Keratinocyte (primary cell): Measurements from ENCODE around the gene BBS1. TPM values are rescaled to one million over a fixed set of nuclear protein-coding genes. Genes with fewer than 3 reads are reported as not detected.

Experiments
- DNase-seq: peaks from one replicate; pipeline ENCODE4 v3.0.0-alpha.2; 2011; ENCODE audit warnings: low read depth, missing footprints, low spot score
- FAIRE-seq: peaks from 2 replicates; lab custom pipeline; 2011; peaks lifted over from hg19 to GRCh38; lab: Jason Lieb, UNC
- H2AFZ ChIP-seq: 2 replicates; pipeline ENCODE4 v1.6.0; 2012; ENCODE audit warnings: low read length, control low read depth, inconsistent platforms; ENCODE audit not compliant: control insufficient read depth
- H3K27ac ChIP-seq: 2 replicates; pipeline ENCODE4 v1.5.1; 2011; ENCODE audit warnings: low read length; ENCODE audit not compliant: control insufficient read depth, insufficient read depth
- H3K27me3 ChIP-seq: 3 replicates; pipeline ENCODE4 v1.6.0; 2011; ENCODE audit warnings: low read length; ENCODE audit not compliant: control insufficient read depth, insufficient read depth; ENCODE audit errors: extremely low read depth
- H3K36me3 ChIP-seq, 2 experiments: 2 replicates in 1 of 2; 3 replicates in 1 of 2; pipeline ENCODE4 v1.5.1; 2011; ENCODE audit warnings: low read length in 2 of 2, mild to moderate bottlenecking in 1 of 2; ENCODE audit not compliant: control insufficient read depth in 2 of 2, insufficient read depth in 2 of 2; ENCODE audit errors: extremely low read depth in 1 of 2
- H3K4me1 ChIP-seq: 3 replicates; pipeline ENCODE4 v1.5.1; 2011; ENCODE audit warnings: low read length; ENCODE audit not compliant: control insufficient read depth, insufficient read depth; ENCODE audit errors: extremely low read depth
- H3K4me2 ChIP-seq: 3 replicates; pipeline ENCODE4 v1.6.0; 2011; ENCODE audit warnings: low read depth, low read length; ENCODE audit not compliant: control insufficient read depth, insufficient read depth; ENCODE audit errors: extremely low read depth
- H3K4me3 ChIP-seq, 3 experiments: fragments of 200-600 bp in 1 of 3; sonication (generic) in 1 of 3; 2 replicates in 2 of 3; 3 replicates in 1 of 3; pipeline ENCODE4 v1.5.1; 2011 to 2016; ENCODE audit warnings: low read length in 3 of 3, mild to moderate bottlenecking in 3 of 3, control low read depth in 2 of 3, inconsistent platforms in 1 of 3, low read depth in 1 of 3, mixed read lengths in 1 of 3, mixed run types in 1 of 3, moderate library complexity in 1 of 3; ENCODE audit not compliant: control insufficient read depth in 2 of 3, insufficient read depth in 2 of 3; ENCODE audit errors: extremely low read depth in 1 of 3
- H3K79me2 ChIP-seq: 2 replicates; pipeline ENCODE4 v1.6.0; 2012; ENCODE audit warnings: low read length; ENCODE audit not compliant: control insufficient read depth, insufficient read depth
- H3K9ac ChIP-seq: 3 replicates; pipeline ENCODE4 v1.6.0; 2011; ENCODE audit warnings: low read length; ENCODE audit not compliant: control insufficient read depth, insufficient read depth; ENCODE audit errors: extremely low read depth
- H3K9me1 ChIP-seq: 3 replicates; pipeline ENCODE4 v1.6.0; 2011; ENCODE audit warnings: low read length; ENCODE audit not compliant: control insufficient read depth, insufficient read depth; ENCODE audit errors: extremely low read depth
- H3K9me3 ChIP-seq: 2 replicates; pipeline ENCODE4 v1.5.1; 2012; ENCODE audit warnings: low read depth, low read length; ENCODE audit not compliant: control insufficient read depth
- H4K20me1 ChIP-seq: 3 replicates; pipeline ENCODE4 v1.6.0; 2011; ENCODE audit warnings: low read length; ENCODE audit not compliant: control insufficient read depth, insufficient read depth; ENCODE audit errors: extremely low read depth
- EZH2 ChIP-seq: IDR thresholded peaks from one replicate; pipeline ENCODE4 v1.6.1; 2012; ENCODE audit warnings: inconsistent platforms, mild to moderate bottlenecking, low read length, moderate library complexity
- dilution Hi-C: fragments of 300-500 bp; cut with MboI; formaldehyde crosslinking; loops from one replicate; pipeline ENCODE4 v1.7.0; 2020; ENCODE audit warnings: low sequenced_read_pairs; ENCODE audit not compliant: extremely low pct_ligation_motif_present
- polyA plus RNA-seq, 5 experiments: library from polyadenylated mRNA; depleted of rRNA in 3 of 5; stranded (reverse) in 3 of 5; stranded (forward) in 1 of 5; unstranded in 1 of 5; fragments of >200 nt; gene quantifications; 1 replicate in 1 of 5; 2 replicates in 3 of 5; 3 replicates in 1 of 5; pipeline versions ENCODE4 v1.2.1 to v1.2.3, GENCODE V29; 2011 to 2012; ENCODE audit warnings: missing spikeins in 2 of 5, low read depth in 1 of 5, low replicate concordance in 1 of 5
- TF ChIP-seq, protein P1 (sequence below), 3 experiments: IDR thresholded peaks in 1 of 3; conservative IDR thresholded peaks in 1 of 3; optimal IDR thresholded peaks in 1 of 3; 2 replicates in 2 of 3; 3 replicates in 1 of 3; pipeline versions ENCODE3 to v1.5.1; 2011; ENCODE audit warnings: low read length in 3 of 3, mild to moderate bottlenecking in 3 of 3, moderate library complexity in 2 of 3, control low read depth in 1 of 3, inconsistent platforms in 1 of 3; ENCODE audit not compliant: insufficient read depth in 2 of 3; ENCODE audit errors: extremely low read depth in 1 of 3

The BBS1 gene
- polyA plus RNA-seq, 1 donor (not counting 4 experiments of a cell fraction or from before 2014, with no cell fraction given) = 11.7 TPM

DNA sequence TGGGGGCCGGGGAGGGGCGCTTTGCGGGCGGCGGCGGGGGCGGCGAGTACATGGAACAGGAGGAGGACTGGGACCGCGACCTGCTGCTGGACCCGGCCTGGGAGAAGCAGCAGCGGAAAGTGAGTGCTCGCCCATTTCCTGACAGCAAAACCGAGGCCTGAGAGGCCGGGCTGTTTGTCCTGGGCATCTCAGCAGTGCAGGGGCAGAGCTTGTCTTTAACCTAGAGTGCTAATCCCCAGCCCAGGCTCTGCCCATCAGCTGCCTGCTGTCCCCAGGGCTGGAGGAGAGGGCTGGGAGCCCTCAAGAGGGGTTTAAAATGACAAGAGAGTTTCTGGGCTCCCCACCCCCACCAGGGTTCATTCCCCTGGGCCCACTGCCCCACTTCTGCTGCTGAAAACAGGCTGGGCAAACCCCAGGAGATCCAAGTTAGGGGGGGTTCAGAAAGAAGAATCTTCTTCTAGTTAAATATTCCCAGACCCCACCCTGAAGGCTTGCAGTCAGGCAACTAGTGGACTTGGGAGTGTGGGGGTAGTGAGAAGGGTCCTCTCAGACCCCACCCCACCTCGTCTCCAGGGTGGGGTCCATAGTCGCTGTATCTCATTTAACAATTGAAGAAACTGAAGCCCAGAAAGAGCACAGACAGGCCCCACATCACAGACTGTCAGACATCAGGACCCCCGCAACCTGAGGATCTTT, 36.7 kb downstream of the BBS1 start:
- H3K4me2 ChIP-seq = no peak overlapping the region
- H3K36me3 ChIP-seq = peaks cover 0 to 4% of the 10 kb centered on the region in 2 experiments
- H3K4me1 ChIP-seq = peaks cover 6% of the 10 kb centered on the region
- no peaks in the 10 kb centered on the region for H3K79me2 ChIP-seq
- no peaks in the 10 kb centered on the region for H3K9me1 ChIP-seq
- H3K9me3 ChIP-seq = no peaks in the 10 kb centered on the region
- dilution Hi-C loops = no loop called here
- H3K27ac ChIP-seq = no peak overlapping the region
- no peak overlapping the region for H3K9ac ChIP-seq
- no peak for FAIRE-seq
- no peak overlapping the region for H2AFZ ChIP-seq
- no peaks in the 10 kb centered on the region for H4K20me1 ChIP-seq
- TF ChIP-seq EZH2 = no peak
- TF ChIP-seq, protein P1, sequence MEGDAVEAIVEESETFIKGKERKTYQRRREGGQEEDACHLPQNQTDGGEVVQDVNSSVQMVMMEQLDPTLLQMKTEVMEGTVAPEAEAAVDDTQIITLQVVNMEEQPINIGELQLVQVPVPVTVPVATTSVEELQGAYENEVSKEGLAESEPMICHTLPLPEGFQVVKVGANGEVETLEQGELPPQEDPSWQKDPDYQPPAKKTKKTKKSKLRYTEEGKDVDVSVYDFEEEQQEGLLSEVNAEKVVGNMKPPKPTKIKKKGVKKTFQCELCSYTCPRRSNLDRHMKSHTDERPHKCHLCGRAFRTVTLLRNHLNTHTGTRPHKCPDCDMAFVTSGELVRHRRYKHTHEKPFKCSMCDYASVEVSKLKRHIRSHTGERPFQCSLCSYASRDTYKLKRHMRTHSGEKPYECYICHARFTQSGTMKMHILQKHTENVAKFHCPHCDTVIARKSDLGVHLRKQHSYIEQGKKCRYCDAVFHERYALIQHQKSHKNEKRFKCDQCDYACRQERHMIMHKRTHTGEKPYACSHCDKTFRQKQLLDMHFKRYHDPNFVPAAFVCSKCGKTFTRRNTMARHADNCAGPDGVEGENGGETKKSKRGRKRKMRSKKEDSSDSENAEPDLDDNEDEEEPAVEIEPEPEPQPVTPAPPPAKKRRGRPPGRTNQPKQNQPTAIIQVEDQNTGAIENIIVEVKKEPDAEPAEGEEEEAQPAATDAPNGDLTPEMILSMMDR (optimal IDR thresholded peaks at IDR 0.05 in 1 of 3, IDR thresholded peaks at IDR 0.05 in 1 of 3, conservative IDR thresholded peaks at IDR 0.05 in 1 of 3; ENCODE audit: extremely low read depth in 1 of 3, insufficient read depth in 2 of 3, low read length in 3 of 3) = no peak
- H3K27me3 ChIP-seq = peaks cover 19% of the 10 kb centered on the region
- no peak for DNase-seq
- H3K4me3 ChIP-seq = no peak overlapping the region

DNA sequence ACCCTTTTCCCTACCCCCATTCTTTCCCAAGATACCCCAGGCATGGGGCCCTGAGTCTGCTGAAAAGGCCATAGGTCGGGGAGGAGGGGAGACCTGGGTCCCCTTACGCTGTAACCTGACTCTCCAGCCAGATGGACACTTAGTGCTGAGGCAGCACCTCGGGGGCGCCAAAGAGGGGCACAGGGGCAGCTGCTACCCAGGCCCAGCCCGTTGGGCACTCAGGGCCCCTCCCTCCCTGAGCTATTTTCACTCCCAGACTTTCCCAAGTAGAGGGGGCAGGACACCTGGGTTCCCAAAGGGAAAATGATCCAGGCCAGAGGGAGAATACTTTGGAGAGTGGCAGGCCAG, 37.2 kb downstream of the BBS1 start:
- H3K9me1 ChIP-seq = no peaks in the 10 kb centered on the region
- no peak for DNase-seq
- no peak for TF ChIP-seq EZH2
- TF ChIP-seq, protein P1 (optimal IDR thresholded peaks at IDR 0.05 in 1 of 3, IDR thresholded peaks at IDR 0.05 in 1 of 3, conservative IDR thresholded peaks at IDR 0.05 in 1 of 3; ENCODE audit: extremely low read depth in 1 of 3, insufficient read depth in 2 of 3, low read length in 3 of 3) = no peak
- H4K20me1 ChIP-seq = no peaks in the 10 kb centered on the region
- dilution Hi-C loops = no loop called here
- H3K4me1 ChIP-seq = peaks cover 6% of the 10 kb centered on the region
- H3K36me3 ChIP-seq = peaks cover 0 to 4% of the 10 kb centered on the region in 2 experiments
- no peak overlapping the region for H3K4me3 ChIP-seq
- no peak overlapping the region for H3K9ac ChIP-seq
- H3K27ac ChIP-seq = no peak overlapping the region
- no peak overlapping the region for H3K4me2 ChIP-seq
- H2AFZ ChIP-seq = no peak overlapping the region
- H3K79me2 ChIP-seq = no peaks in the 10 kb centered on the region
- no peaks in the 10 kb centered on the region for H3K9me3 ChIP-seq
- no peak for FAIRE-seq
- peaks cover 19% of the 10 kb centered on the region for H3K27me3 ChIP-seq
